Measurements from ENCODE around the gene ULBP1. TPM values are rescaled to one million over a fixed set of nuclear protein-coding genes. Genes with fewer than 3 reads are reported as not detected.

ULBP1 gene
- total RNA-seq, 4 donors from 2014 or later, result not detected

GRCh38 chr6:149978610-149979009, 14.9 kb downstream of the ULBP1 start:
- H3K36me3 ChIP-seq, result no peaks in the 10 kb centered on the region
- DNase-seq, result no peak
- H3K4me1 ChIP-seq, result no peaks in the 10 kb centered on the region
- H3K9me3 ChIP-seq, result no peaks in the 10 kb centered on the region
- H3K27me3 ChIP-seq, result peaks cover 78% of the 10 kb centered on the region
- H3K27ac ChIP-seq, result no peak overlapping the region
- intact Hi-C loops (cut with DNase I; ENCODE audit: low total_unique reads) (no loop called here), in situ Hi-C loops (cut with MboI; ENCODE audit: low pct_ligation_motif_present in 1 of 4, low pct_unique_long_range_greater_than_20kb in 1 of 4, low sequenced_read_pairs in 3 of 4) (no loop called here)
- no peak overlapping the region for H3K4me3 ChIP-seq
- no peak for TF ChIP-seq POLR2A (IDR thresholded peaks at IDR 0.05)

DNA sequence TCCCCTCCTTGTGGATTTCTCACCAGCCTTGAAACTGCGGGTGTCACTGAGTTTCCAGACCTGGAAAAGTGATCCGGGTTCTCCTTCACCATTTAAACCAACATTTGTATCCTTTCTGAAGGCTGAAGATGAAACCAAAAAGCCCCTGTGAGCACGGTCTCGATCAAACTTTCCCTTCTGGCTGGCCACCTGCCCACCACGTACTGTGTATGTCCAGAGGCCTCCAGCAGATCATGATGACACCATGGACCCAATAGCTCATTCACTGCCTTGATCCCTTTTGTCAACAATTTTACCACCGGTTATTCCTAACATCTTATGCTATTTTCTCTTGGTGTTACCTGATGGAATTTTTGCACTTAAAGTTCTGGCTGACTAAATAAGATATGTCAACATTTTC, 15.6 kb downstream of the ULBP1 start:
- DNase-seq, result no peak
- H3K4me3 ChIP-seq, result no peak overlapping the region
- in situ Hi-C loops (cut with MboI; ENCODE audit: low pct_ligation_motif_present in 1 of 4, low pct_unique_long_range_greater_than_20kb in 1 of 4, low sequenced_read_pairs in 3 of 4), result no loop called here
- intact Hi-C loops (cut with DNase I; ENCODE audit: low total_unique reads), result no loop called here
- no peak for TF ChIP-seq CTCF (IDR thresholded peaks at IDR 0.05)
- no peak for TF ChIP-seq POLR2AphosphoS5 (IDR thresholded peaks at IDR 0.05)
- no peak for TF ChIP-seq POLR2A (IDR thresholded peaks at IDR 0.05)
- no peak for TF ChIP-seq EP300 (IDR thresholded peaks at IDR 0.05; ENCODE audit: low read depth)
- H3K36me3 ChIP-seq, result no peaks in the 10 kb centered on the region
- H3K4me1 ChIP-seq, result no peaks in the 10 kb centered on the region
- H3K27ac ChIP-seq, result no peak overlapping the region
- no peaks in the 10 kb centered on the region for H3K9me3 ChIP-seq
- H3K27me3 ChIP-seq, result peaks cover 72% of the 10 kb centered on the region
- 68 to 74% methylated on average over 6 of the region's 6 CpGs for WGBS, 2 donors (ENCODE audit: low coverage in 1 of 2)

- in situ Hi-C loops (cut with MboI; ENCODE audit: low pct_ligation_motif_present in 1 of 4, low pct_unique_long_range_greater_than_20kb in 1 of 4, low sequenced_read_pairs in 3 of 4), result no loop called here
- Histone ChIP-seq H3K9me3 (peaks cover 0 to 7% of the 10 kb centered on the region in 2 donors), H3K4me1 (no peaks in the 10 kb centered on the region), H3K36me3 (no peaks in the 10 kb centered on the region), H3K27ac (no peak overlapping the region), H3K4me3 (no peak overlapping the region), H3K27me3 (peaks cover 93% of the 10 kb centered on the region)
- DNase-seq, result no peak
- TF ChIP-seq POLR2A (IDR thresholded peaks at IDR 0.05) (no peak), CTCF (IDR thresholded peaks at IDR 0.05) (no peak), POLR2AphosphoS5 (IDR thresholded peaks at IDR 0.05) (no peak), EP300 (IDR thresholded peaks at IDR 0.05; ENCODE audit: low read depth) (no peak)
- intact Hi-C loops (cut with DNase I; ENCODE audit: low total_unique reads), result no loop called here
- WGBS, 2 donors (ENCODE audit: low coverage in 1 of 2), result 32 to 40% methylated on average over 2 to 9 of the region's 9 CpGs
Measured at GRCh38 chr6:149983145-149983544, 19.4 kb downstream of the ULBP1 start.

DNA sequence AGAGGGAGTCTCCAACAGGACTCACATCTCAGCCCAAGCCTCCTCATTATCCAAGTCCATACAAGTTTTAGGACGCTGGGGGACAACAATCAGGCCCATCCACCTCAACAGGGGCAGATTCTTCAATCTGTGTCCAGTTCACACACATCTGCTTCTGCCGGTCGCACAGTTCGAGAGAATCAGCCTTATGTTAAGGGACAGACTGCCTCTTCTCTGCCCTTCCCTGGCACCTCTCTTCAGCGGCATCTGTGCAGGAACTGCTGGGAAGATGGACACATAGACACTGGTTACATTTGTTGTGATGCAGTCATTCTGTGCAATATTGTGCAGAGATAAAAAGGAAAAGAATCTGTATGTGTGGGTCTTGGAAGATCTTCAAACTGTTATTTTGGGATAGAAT, 21.0 kb downstream of the ULBP1 start:
- no peaks in the 10 kb centered on the region for H3K36me3 ChIP-seq
- H3K4me1 ChIP-seq, result peaks cover 0 to 3% (median 0%) of the 10 kb centered on the region in 4 donors
- no peak overlapping the region for H3K4me3 ChIP-seq
- H3K9me3 ChIP-seq, result peaks cover 0 to 10% of the 10 kb centered on the region in 2 donors
- in situ Hi-C loops (cut with MboI; ENCODE audit: low pct_ligation_motif_present in 1 of 4, low pct_unique_long_range_greater_than_20kb in 1 of 4, low sequenced_read_pairs in 3 of 4), result no loop called here
- TF ChIP-seq CTCF (IDR thresholded peaks at IDR 0.05) (no peak), POLR2A (IDR thresholded peaks at IDR 0.05) (no peak), EP300 (IDR thresholded peaks at IDR 0.05; ENCODE audit: low read depth) (no peak), POLR2AphosphoS5 (IDR thresholded peaks at IDR 0.05) (no peak)
- H3K27ac ChIP-seq, result no peak overlapping the region
- DNase-seq, result no peak
- intact Hi-C loops (cut with DNase I; ENCODE audit: low total_unique reads), result no loop called here
- 68% methylated on average over 5 of the region's 5 CpGs; no CpG with 5 or more reads in 1 of the 2 donors for WGBS, 2 donors (ENCODE audit: low coverage in 1 of 2)
- peaks cover 93% of the 10 kb centered on the region for H3K27me3 ChIP-seq

DNA sequence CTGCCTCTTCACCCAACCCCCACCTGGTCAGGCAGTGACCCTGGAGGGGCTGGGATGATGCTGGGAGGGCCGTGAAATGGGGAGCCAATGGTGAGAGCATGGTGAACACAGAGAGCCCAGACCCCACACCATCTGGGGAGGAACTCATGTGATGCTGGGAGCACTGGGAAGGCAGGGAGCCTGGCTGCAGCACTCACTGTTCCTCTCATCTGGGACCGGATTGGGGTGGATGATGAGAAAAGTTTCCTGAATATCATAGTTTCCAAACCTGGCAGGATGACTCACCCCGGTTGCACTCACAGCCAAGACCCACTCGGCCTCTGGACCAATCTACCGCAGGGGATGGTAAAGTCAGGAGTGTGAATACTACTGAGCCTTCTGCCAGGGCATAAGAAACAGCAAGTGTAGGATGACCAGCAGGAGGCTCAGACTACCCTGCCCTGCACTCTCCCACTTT, 21.8 kb downstream of the ULBP1 start:
- TF ChIP-seq EP300 (IDR thresholded peaks at IDR 0.05; ENCODE audit: low read depth) (no peak), POLR2AphosphoS5 (IDR thresholded peaks at IDR 0.05) (no peak), POLR2A (IDR thresholded peaks at IDR 0.05) (no peak), CTCF (IDR thresholded peaks at IDR 0.05) (no peak)
- Histone ChIP-seq H3K4me3 (no peak overlapping the region), H3K4me1 (peaks cover 4 to 11% (median 6%) of the 10 kb centered on the region in 4 donors), H3K27ac (no peak overlapping the region), H3K27me3 (peaks cover 93% of the 10 kb centered on the region), H3K36me3 (no peaks in the 10 kb centered on the region), H3K9me3 (peaks cover 0 to 10% of the 10 kb centered on the region in 2 donors)
- in situ Hi-C loops (cut with MboI; ENCODE audit: low pct_ligation_motif_present in 1 of 4, low pct_unique_long_range_greater_than_20kb in 1 of 4, low sequenced_read_pairs in 3 of 4), result no loop called here
- intact Hi-C loops (cut with DNase I; ENCODE audit: low total_unique reads), result no loop called here
- 20 to 40% methylated on average over 1 to 5 of the region's 5 CpGs for WGBS, 2 donors (ENCODE audit: low coverage in 1 of 2)
- no peak for DNase-seq

All from transverse colon (tissue), 4 donors.